Peyer's patch (tissue), 4 donors: Measurements from ENCODE around the gene UBAP1. TPM values are rescaled to one million over a fixed set of nuclear protein-coding genes. Genes with fewer than 3 reads are reported as not detected.
A peak's percentile ranks its signal among the peaks of the same experiment; 100 is the strongest.

Experiments
- DNase-seq, 3 donors: peaks; one replicate each; pipeline ENCODE4 v3.0.0-alpha.2; 2017 to 2019
- H3K27ac ChIP-seq, 4 donors: fragments of 200-600 bp; sonication (generic); one replicate each; pipeline ENCODE4 v1.5.1; 2016 to 2019
- H3K27me3 ChIP-seq, 2 donors: fragments of 200-600 bp; sonication (generic); one replicate each; pipeline ENCODE4 v1.5.1; 2019
- H3K36me3 ChIP-seq, 3 donors: fragments of 200-600 bp; sonication (generic); one replicate each; pipeline ENCODE4 v1.5.1; 2016 to 2019
- H3K4me1 ChIP-seq, 4 donors: fragments of 200-600 bp; sonication (generic); one replicate each; pipeline ENCODE4 v1.5.1; 2016 to 2019
- H3K4me3 ChIP-seq, 4 donors: fragments of 200-600 bp; sonication (generic); 1 replicate in 3 of 4; 2 replicates in 1 of 4; pipeline ENCODE4 v1.5.1; 2016 to 2019; ENCODE audit warnings: mild to moderate bottlenecking in 1 of 4
- H3K9me3 ChIP-seq, 4 donors: fragments of 200-600 bp; sonication (generic); one replicate each; pipeline ENCODE4 v1.5.1; 2016 to 2019; ENCODE audit warnings: mild to moderate bottlenecking in 1 of 4
- CTCF ChIP-seq, 6 experiments: fragments of 450-650 bp in 4 of 6; fragments of 200-600 bp in 2 of 6; sonication (generic) in 1 of 6; IDR thresholded peaks; one replicate each; pipeline ENCODE4 v1.5.1; 2017 to 2019; ENCODE audit warnings: antibody characterized with exemption in 6 of 6, mild to moderate bottlenecking in 3 of 6, moderate library complexity in 1 of 6
- POLR2A ChIP-seq, 2 donors: fragments of 450-650 bp; IDR thresholded peaks; one replicate each; pipeline ENCODE4 v1.5.1; 2017; ENCODE audit warnings: antibody characterized with exemption in 2 of 2, mild to moderate bottlenecking in 2 of 2, moderate library complexity in 2 of 2
- total RNA-seq, 4 donors: library from RNA; depleted of rRNA; stranded (reverse); fragments of >200 nt; gene quantifications; one replicate each; pipeline ENCODE4 v1.1.0, GENCODE V29; 2016

The UBAP1 gene
- total RNA-seq, 4 donors from 2014 or later = 19.8 to 40.2 (median 31.6) TPM

- no peaks in the 10 kb centered on the region for H3K36me3 ChIP-seq
- H3K4me3 ChIP-seq = no peak overlapping the region
- no peak overlapping the region for H3K27ac ChIP-seq
- H3K27me3 ChIP-seq = no peaks in the 10 kb centered on the region
- peaks cover 0 to 3% (median 0%) of the 10 kb centered on the region in 4 donors for H3K4me1 ChIP-seq
- DNase-seq = peak in 2 of 3 donors; percentile 62 to 81
- TF ChIP-seq POLR2A (IDR thresholded peaks at IDR 0.05) = no peak
- TF ChIP-seq CTCF (IDR thresholded peaks at IDR 0.05) = no peak
- no peaks in the 10 kb centered on the region for H3K9me3 ChIP-seq
These were observed 6.9 kb upstream of the UBAP1 start for GRCh38 chr9:34171753-34172535.

GRCh38 chr9:34176089-34176488 lies 2.8 kb upstream of the UBAP1 start:
- Histone ChIP-seq H3K4me3 (no peak overlapping the region), H3K4me1 (peaks cover 0 to 13% (median 2%) of the 10 kb centered on the region in 4 donors), H3K27ac (no peak overlapping the region), H3K9me3 (no peaks in the 10 kb centered on the region), H3K27me3 (no peaks in the 10 kb centered on the region), H3K36me3 (no peaks in the 10 kb centered on the region)
- DNase-seq = no peak
- TF ChIP-seq POLR2A (IDR thresholded peaks at IDR 0.05) = no peak
- TF ChIP-seq CTCF (IDR thresholded peaks at IDR 0.05) = no peak

GRCh38 chr9:34177593-34178435 lies 1.0 kb upstream of the UBAP1 start:
- Histone ChIP-seq H3K4me1 (peaks cover 0 to 15% (median 2%) of the 10 kb centered on the region in 4 donors), H3K27me3 (no peaks in the 10 kb centered on the region), H3K36me3 (no peaks in the 10 kb centered on the region), H3K9me3 (no peaks in the 10 kb centered on the region), H3K4me3 (peak overlapping the region; percentile 73 to 98 (median 79)), H3K27ac (peak overlapping the region; percentile 87 to 98 (median 95))
- no peak for TF ChIP-seq POLR2A (IDR thresholded peaks at IDR 0.05)
- TF ChIP-seq CTCF (IDR thresholded peaks at IDR 0.05) = no peak
- peak in 1 of 3 donors; percentile 37 for DNase-seq

- Histone ChIP-seq H3K9me3 (no peaks in the 10 kb centered on the region), H3K4me1 (peaks cover 0 to 15% (median 2%) of the 10 kb centered on the region in 4 donors), H3K27ac (peak overlapping the region; percentile 87 to 98 (median 95)), H3K27me3 (no peaks in the 10 kb centered on the region), H3K36me3 (peaks cover 0 to 8% (median 0%) of the 10 kb centered on the region in 3 donors), H3K4me3 (peak overlapping the region; percentile 73 to 98 (median 79))
- DNase-seq = peak in 1 of 3 donors; percentile 66
- TF ChIP-seq CTCF (IDR thresholded peaks at IDR 0.05) = no peak
- TF ChIP-seq POLR2A (IDR thresholded peaks at IDR 0.05) = peak in 1 of 2 donors; percentile 36
These were observed 632 bp downstream of the UBAP1 start for GRCh38 chr9:34179213-34180136.
